Naive thymus-derived CD8-positive, alpha-beta T cell (primary cell): ENCODE data around the gene SIAH1. TPM values are rescaled to one million over a fixed set of nuclear protein-coding genes. Genes with fewer than 3 reads are reported as not detected.
A peak's percentile ranks its signal among the peaks of the same experiment; 100 is the strongest.
"Not testable (repeated sequence)": the region's sequence is repeated elsewhere in the genome, so short reads cannot be mapped to it uniquely, and the experiment has no call there.

Experiments
- ATAC-seq, 2 donors: fragments of 150-1000 bp; cut with Tn5 transposase in 1 of 2; sonication (Bioruptor Pico), chemical (Tn5 transposase) in 1 of 2; 1 replicate in 1 of 2; 2 replicates in 1 of 2; pipeline ENCODE4 v1.10.0; 2021; ENCODE audit warnings: mild to moderate bottlenecking in 2 of 2, moderate library complexity in 2 of 2
- POLR2A ChIA-PET: fragments of 350-600 bp; sonication (Branson Sonifier 250); formaldehyde crosslinking; loops from one replicate; lab custom pipeline; 2021; ENCODE audit warnings: antibody characterized with exemption; lab: Charles Lee
- DNase-seq, 10 donors: peaks; one replicate each; pipeline versions ENCODE4 v3.0.0 to v3.0.0-alpha.2; 2020 to 2022
- H3K27ac Mint-ChIP-seq, 10 donors: one replicate each; pipeline ENCODE4 v1.8.0; 2020 to 2022; ENCODE audit warnings: mild to moderate bottlenecking in 10 of 10, mixed read lengths in 10 of 10, moderate library complexity in 4 of 10, inconsistent platforms in 1 of 10
- H3K27me3 Mint-ChIP-seq, 5 donors: one replicate each; pipeline ENCODE4 v1.8.0; 2021 to 2022; ENCODE audit warnings: mixed read lengths in 5 of 5
- H3K36me3 Mint-ChIP-seq, 3 donors: one replicate each; pipeline ENCODE4 v1.8.0; 2020 to 2022; ENCODE audit warnings: mixed read lengths in 3 of 3, mild to moderate bottlenecking in 2 of 3, inconsistent platforms in 1 of 3
- H3K4me1 Mint-ChIP-seq, 4 donors: one replicate each; pipeline ENCODE4 v1.8.0; 2021 to 2022; ENCODE audit warnings: mixed read lengths in 4 of 4
- H3K4me3 Mint-ChIP-seq, 10 donors: one replicate each; pipeline ENCODE4 v1.8.0; 2020 to 2022; ENCODE audit warnings: mild to moderate bottlenecking in 10 of 10, mixed read lengths in 10 of 10, moderate library complexity in 6 of 10, inconsistent platforms in 1 of 10
- H3K9me3 Mint-ChIP-seq, 9 donors: one replicate each; pipeline ENCODE4 v1.8.0; 2020 to 2022; ENCODE audit warnings: mixed read lengths in 9 of 9, mild to moderate bottlenecking in 3 of 9, inconsistent platforms in 1 of 9, moderate library complexity in 1 of 9
- polyA plus RNA-seq, 3 donors: library from polyadenylated mRNA; unstranded; fragments of 300-500 nt; fragmentation: Illumina TruSeq; gene quantifications; one replicate each; pipeline ENCODE4 v1.2.3, GENCODE V29; 2021
- total RNA-seq, 8 experiments: library from RNA in 2 of 8; stranded (reverse) in 2 of 8; gene quantifications; one replicate each; pipeline ENCODE4 v1.2.3 and lab custom pipeline; 2021 to 2026

SIAH1 gene
- total and polyA plus RNA-seq, 5 experiments from 2014 or later = 10.8 to 25.9 (median 16.7) TPM

DNA sequence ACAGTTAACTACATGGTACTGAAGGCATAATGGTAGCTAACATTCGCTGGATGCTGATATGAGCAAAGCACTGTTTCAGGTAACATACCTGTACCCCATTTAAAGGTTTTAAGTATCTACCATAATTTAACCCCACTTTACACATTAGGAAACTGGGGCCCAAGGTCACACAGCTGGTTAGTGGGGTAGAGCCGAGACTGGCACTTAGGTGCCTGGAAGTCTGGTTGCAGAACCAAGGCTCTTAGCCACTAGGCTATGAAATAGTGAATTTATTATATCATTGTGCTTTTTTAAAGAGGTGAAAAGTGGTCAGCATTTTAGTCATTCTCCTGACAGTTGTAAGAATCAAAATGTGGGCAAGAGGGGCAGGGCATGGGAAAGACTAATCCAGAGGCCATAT, 25.2 kb downstream of the SIAH1 start:
- Mint-ChIP-seq H3K4me1 (peaks cover 7 to 20% (median 11%) of the 10 kb centered on the region in 4 donors), H3K27ac (peak overlapping the region in 2 of 10 donors; percentile 9 to 32), H3K36me3 (peaks cover 0 to 36% (median 0%) of the 10 kb centered on the region in 3 donors), H3K4me3 (no peak overlapping the region), H3K27me3 (no peaks in the 10 kb centered on the region), H3K9me3 (no peaks in the 10 kb centered on the region)
- ATAC-seq (no peak), DNase-seq (no peak)
- POLR2A ChIA-PET = interaction anchor here (0.7 kb wide), 1 partner anchor 71 kb away, joined by 3 read pairs; no protein-coding TSS in a partner anchor

DNA sequence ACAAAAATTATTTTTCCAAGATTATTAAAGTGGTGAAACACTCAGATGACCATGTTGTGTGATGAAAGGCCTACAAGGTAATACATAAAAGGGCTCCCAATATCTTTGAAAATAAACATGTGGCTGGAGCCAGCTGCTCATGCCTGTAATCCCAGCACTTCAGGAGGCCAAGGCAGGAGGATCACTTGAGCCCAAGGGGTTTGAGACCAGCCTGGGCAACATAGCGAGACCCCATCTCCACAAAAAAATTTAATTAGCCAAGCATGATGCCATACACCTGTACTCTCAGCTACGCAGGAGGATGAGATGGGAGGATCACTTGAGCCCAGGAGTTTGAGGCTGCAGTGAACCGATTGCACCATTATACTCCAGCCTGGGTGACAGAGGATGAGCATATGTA, 26.8 kb downstream of the SIAH1 start:
- peaks cover 0 to 46% (median 0%) of the 10 kb centered on the region in 3 donors for H3K36me3 Mint-ChIP-seq
- H3K9me3 Mint-ChIP-seq = no peaks in the 10 kb centered on the region
- peaks cover 9 to 23% (median 11%) of the 10 kb centered on the region in 4 donors for H3K4me1 Mint-ChIP-seq
- H3K27me3 Mint-ChIP-seq = no peaks in the 10 kb centered on the region
- no peak for ATAC-seq
- H3K4me3 Mint-ChIP-seq = no peak overlapping the region
- peak overlapping the region in 4 of 10 donors; percentile 42 to 65 (median 55) for H3K27ac Mint-ChIP-seq
- POLR2A ChIA-PET = no interaction called here
- DNase-seq = no peak

DNA sequence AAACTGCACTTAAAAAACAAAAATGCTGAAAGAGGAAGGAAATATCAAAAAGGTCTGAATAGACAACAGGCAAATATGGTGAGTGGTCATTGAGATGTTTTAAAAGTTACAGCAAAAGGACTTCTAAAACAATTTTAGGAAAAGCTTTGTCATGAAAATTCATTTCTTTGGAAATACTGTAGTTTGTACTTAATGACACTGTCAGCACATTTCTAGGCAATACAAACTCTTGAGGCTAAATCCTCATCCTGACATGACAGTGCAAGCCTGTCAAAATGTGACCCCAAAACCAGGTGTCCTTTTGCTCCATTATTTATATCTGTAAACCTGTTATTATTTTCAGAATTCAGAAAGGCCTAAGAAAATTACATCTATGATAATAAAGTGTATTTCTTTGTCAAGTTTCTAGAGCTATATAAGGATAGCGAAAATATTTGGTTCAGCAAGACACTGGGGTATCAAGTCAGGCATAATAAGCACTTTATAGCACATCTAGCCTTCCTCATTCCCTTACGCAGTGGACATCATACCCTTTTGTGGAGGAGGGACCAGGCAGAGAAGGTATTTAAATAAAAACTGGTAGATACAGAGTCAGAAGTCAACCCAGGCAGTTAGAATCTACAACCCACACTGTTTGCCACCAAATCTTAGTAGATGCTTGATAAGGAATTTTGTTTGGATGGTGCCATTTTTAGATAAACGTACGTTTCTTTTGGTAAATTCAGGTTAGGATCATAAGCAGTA, 28.4 kb downstream of the SIAH1 start:
- Mint-ChIP-seq H3K4me1 (peaks cover 6 to 18% (median 10%) of the 10 kb centered on the region in 4 donors), H3K36me3 (peaks cover 0 to 44% (median 2%) of the 10 kb centered on the region in 3 donors), H3K4me3 (no peak overlapping the region), H3K27ac (peak overlapping the region in 7 of 10 donors; percentile 1 to 61 (median 37)), H3K9me3 (no peaks in the 10 kb centered on the region), H3K27me3 (no peaks in the 10 kb centered on the region)
- ATAC-seq = no peak
- POLR2A ChIA-PET = interaction anchor here (1.2 to 1.4 kb wide), 3 partner anchors 9 to 274 kb away, joined by 4 to 7 read pairs (median 4); no protein-coding TSS in a partner anchor
- DNase-seq = no peak

DNA sequence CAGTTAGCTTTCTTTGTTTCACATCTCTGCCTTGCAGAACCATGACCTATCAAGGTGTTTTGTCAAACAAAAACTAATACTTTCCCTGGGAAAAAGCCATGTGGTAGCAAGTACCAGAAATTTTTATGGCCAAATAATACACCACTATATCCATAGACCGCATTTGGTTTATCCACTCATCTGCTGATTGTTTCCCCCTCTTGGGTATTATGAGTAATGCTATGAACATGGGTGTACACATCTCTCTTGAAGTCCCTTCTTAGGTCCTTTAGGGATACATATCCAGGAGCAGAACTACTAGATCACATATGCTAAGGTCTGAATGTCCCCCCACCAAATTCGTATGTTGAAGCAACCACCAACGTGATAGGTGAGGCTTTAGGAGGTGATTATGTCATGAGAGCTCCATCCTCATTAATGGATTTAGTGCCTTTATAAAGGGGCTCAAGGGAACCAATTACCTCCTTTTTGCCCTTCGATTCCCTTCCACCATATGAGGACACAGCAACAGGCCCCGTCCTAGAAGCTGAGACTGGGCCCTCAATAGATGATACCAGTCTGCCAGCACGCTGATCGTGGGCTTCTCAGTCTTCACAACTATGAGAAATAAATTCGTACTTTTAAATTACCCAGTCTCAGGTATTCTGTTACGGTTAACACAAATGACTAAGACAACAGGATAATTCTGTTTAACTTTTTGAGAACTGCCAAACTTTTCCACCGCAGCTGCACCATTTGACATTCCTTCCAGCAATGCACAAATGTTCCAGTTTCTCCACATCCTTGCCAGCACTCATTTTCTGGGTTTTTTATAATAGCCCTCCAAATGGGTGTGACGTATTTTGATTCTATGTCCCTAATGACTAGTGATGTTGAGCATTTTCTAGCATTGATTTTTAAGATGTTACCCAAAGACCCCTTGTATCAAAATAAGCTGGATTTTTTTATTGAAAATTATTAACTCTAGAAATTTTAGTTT, 30.0 kb downstream of the SIAH1 start:
- ATAC-seq = no peak

DNA sequence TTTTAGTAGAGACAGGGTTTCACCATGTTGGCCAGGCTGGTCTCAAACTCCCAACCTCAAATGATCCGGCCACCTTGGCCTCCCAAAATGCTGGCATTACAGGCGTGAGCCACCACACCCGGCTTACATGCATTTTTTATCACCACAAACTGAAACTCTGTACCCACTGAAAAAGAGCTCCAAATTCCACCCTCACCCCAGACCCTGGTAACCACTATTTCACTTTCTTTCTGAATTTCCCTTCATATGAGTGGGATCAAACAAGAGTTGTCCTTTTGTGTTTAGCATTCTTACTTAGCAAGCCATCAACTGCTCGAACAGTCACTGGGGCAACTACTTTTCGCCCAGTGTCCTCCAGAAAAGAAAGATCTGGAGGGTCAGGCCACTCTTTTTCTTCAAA, 30.8 kb downstream of the SIAH1 start:
- H3K4me1 Mint-ChIP-seq = peaks cover 6 to 15% (median 9%) of the 10 kb centered on the region in 4 donors
- peak overlapping the region in 2 of 10 donors; percentile 52 to 59 for H3K27ac Mint-ChIP-seq
- not testable (repeated sequence) for H3K4me3 Mint-ChIP-seq, DNase-seq, ATAC-seq, H3K9me3 Mint-ChIP-seq, H3K27me3 Mint-ChIP-seq
- H3K36me3 Mint-ChIP-seq = peaks cover 0 to 58% (median 6%) of the 10 kb centered on the region in 3 donors
- POLR2A ChIA-PET = interaction anchor here (0.6 to 1.9 kb wide), 5 partner anchors 12 to 892 kb away, joined by 3 to 11 read pairs (median 4); no protein-coding TSS in a partner anchor

More for the DNA sequence above, 30.0 kb downstream of the SIAH1 start:
- Mint-ChIP-seq H3K27ac (peak overlapping the region in 4 of 10 donors; percentile 2 to 63 (median 46)), H3K9me3 (no peaks in the 10 kb centered on the region), H3K27me3 (no peaks in the 10 kb centered on the region), H3K36me3 (peaks cover 0 to 52% (median 4%) of the 10 kb centered on the region in 3 donors), H3K4me1 (peaks cover 6 to 15% (median 9%) of the 10 kb centered on the region in 4 donors), H3K4me3 (no peak overlapping the region)
- no peak for DNase-seq
- POLR2A ChIA-PET = interaction anchor here (1.1 to 1.9 kb wide), 8 partner anchors 11 to 275 kb away, joined by 3 to 11 read pairs (median 4); no protein-coding TSS in a partner anchor

DNA sequence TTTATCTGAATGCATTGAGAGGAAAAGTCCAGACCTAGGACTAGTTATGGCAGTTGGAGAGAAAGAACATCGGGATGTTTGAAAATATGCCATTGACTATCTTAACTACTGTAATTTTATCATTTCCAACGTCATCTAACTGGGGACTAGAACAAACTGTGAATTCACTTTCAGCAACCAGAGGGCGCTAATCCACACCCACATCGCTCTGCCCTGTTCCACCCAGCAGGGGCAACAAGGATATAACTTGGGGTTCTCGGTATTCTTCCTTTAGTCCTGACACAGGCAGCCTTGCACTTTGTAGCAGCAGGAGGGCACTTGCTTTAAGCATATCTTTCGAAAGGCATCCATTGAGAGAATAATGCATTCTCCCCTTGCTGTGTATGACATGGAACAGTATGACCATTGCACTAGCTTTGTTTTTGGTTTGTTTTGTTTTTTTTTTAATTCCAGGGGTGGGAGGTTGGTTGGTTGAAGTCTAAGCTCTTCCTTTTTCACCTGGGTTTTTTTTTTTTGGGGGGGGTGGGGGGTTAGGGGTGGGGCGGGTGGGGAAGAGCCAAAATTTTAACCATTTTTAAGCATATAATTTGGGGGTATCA, 31.5 kb downstream of the SIAH1 start:
- POLR2A ChIA-PET = interaction anchor here (0.6 to 1.9 kb wide), 9 partner anchors 12 to 891 kb away, joined by 3 to 11 read pairs (median 4); no protein-coding TSS in a partner anchor
- Mint-ChIP-seq H3K4me3 (peak overlapping the region in 1 of 10 donors; percentile 20), H3K4me1 (peaks cover 6 to 15% (median 9%) of the 10 kb centered on the region in 4 donors), H3K27ac (peak overlapping the region; percentile 43 to 87 (median 71)), H3K9me3 (no peaks in the 10 kb centered on the region), H3K27me3 (no peaks in the 10 kb centered on the region), H3K36me3 (peaks cover 0 to 64% (median 6%) of the 10 kb centered on the region in 3 donors)
- ATAC-seq (peak; percentile 97 to 98), DNase-seq (peak; percentile 42 to 85 (median 69))

DNA sequence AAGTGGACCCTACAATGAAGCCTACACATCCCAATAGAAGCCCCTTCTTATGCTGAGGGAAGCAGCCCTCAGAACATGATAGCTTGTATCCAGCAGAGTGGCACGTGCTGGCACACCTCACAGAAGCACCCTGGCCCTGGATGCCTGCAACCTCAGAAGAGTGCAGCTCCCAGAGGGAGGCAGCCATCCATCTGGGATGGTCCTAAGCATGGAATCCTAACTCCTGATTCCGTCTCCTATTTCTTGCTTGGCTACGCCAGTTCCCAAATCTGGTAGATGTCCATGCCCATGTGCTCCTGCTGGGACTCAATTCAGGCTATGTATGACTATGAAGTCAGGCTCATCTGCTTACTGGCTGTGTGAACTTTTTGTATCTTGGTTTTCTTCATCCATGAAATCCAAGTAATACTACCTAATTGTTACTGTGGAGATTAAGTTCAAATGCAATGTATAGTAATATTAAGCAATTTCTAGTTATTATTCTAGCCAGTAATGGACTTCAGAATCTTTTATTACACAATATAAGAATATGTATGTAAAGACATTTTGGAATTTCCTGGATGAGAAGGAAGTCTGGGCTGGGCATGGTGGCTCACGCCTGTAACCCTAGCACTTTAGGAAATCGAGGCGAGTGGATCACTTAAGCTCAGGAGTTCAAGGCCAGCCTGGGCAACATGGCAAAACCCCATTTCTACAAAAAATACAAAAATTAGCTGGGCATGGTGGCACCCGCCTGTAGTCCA, 32.4 kb downstream of the SIAH1 start:
- Mint-ChIP-seq H3K4me1 (peaks cover 6 to 12% (median 9%) of the 10 kb centered on the region in 4 donors), H3K27ac (peak overlapping the region in 4 of 10 donors; percentile 43 to 83 (median 66)), H3K9me3 (no peaks in the 10 kb centered on the region), H3K36me3 (peaks cover 0 to 64% (median 6%) of the 10 kb centered on the region in 3 donors), H3K27me3 (no peaks in the 10 kb centered on the region), H3K4me3 (peak overlapping the region in 1 of 10 donors; percentile 20)
- ATAC-seq = no peak
- no peak for DNase-seq
- POLR2A ChIA-PET = interaction anchor here (0.6 to 1.2 kb wide), 5 partner anchors 33 to 270 kb away, joined by 3 to 5 read pairs (median 3); no protein-coding TSS in a partner anchor

DNA sequence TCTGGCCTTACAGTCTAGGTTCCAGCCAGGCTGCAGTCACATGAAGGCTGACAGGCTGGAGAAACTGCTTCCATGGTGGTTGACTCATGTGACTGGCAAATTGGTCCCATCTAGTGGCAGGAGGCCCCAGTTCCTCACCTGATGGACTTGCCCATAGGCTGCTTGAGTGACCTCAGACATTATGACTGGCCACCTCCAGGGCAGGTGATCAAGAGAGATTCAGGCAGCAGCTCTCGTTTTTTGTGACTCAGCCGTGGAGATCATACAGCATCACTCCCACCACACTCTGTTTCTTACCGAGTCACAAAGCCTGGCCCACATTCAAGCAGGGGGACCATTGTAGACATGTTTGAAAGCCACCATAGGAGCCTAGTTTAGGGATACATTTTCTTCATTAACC, 34.5 kb downstream of the SIAH1 start:
- POLR2A ChIA-PET = no interaction called here
- Mint-ChIP-seq H3K4me3 (no peak overlapping the region), H3K9me3 (no peaks in the 10 kb centered on the region), H3K4me1 (peaks cover 6 to 29% (median 14%) of the 10 kb centered on the region in 4 donors), H3K36me3 (peaks cover 0 to 63% (median 7%) of the 10 kb centered on the region in 3 donors), H3K27me3 (no peaks in the 10 kb centered on the region), H3K27ac (peak overlapping the region in 5 of 10 donors; percentile 15 to 80 (median 52))
- ATAC-seq = no peak
- no peak for DNase-seq

DNA sequence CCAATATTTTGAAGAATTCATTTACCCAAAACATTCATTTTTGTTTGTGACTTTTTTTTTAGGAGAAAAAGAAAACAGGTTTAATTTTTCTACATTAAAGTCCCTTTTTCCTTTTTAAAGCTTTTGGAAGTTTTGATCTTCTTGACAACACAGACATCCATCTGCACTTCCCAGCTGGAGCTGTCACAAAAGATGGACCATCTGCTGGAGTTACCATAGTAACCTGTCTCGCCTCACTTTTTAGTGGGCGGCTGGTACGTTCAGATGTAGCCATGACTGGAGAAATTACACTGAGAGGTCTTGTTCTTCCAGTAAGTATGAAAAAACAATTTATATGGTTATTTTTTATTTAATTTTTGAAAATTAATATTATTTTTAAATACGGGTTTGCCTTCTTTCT, 37.2 kb downstream of the SIAH1 start:
- H3K27ac Mint-ChIP-seq = peak overlapping the region in 1 of 10 donors; percentile 56
- POLR2A ChIA-PET = no interaction called here
- no peaks in the 10 kb centered on the region for H3K27me3 Mint-ChIP-seq
- H3K9me3 Mint-ChIP-seq = no peaks in the 10 kb centered on the region
- no peak overlapping the region for H3K4me3 Mint-ChIP-seq
- DNase-seq (no peak), ATAC-seq (no peak)
- H3K36me3 Mint-ChIP-seq = peaks cover 0 to 63% (median 18%) of the 10 kb centered on the region in 3 donors
- H3K4me1 Mint-ChIP-seq = peaks cover 0 to 20% (median 7%) of the 10 kb centered on the region in 4 donors

DNA sequence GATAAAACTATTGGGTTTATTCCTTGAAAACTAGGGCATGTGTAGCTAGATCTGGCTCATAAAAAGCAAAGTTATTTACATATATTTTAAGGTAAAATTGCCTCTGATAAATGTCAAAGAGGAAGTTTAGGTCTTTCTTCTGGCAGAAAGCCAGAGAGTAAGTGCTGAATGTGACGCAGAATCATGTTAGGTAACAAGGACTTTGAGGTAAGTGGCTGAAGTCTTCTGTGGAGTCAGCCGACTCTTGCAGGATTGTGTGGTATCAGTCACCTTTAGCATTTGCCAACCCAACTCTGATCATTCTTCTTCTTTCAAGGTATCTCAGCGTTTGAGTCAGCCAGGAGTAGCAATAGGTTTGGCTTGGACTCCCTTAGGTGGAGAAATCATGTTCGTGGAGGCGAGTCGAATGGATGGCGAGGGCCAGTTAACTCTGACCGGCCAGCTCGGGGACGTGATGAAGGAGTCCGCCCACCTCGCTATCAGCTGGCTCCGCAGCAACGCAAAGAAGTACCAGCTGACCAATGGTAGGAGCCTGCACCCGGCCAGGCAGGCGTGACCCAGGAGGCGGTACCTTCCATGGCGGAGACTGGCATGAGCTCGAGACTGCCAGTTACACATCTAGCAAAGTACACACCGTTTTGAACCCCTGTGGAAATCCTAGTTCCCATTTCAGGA, 37.9 kb downstream of the SIAH1 start:
- H3K9me3 Mint-ChIP-seq = no peaks in the 10 kb centered on the region
- H3K27me3 Mint-ChIP-seq = no peaks in the 10 kb centered on the region
- H3K4me3 Mint-ChIP-seq = no peak overlapping the region
- DNase-seq (peak in 6 of 10 donors; percentile 5 to 58 (median 30)), ATAC-seq (peak; percentile 66 to 89)
- H3K27ac Mint-ChIP-seq = peak overlapping the region; percentile 44 to 91 (median 76)
- POLR2A ChIA-PET = interaction anchor here (0.7 kb wide), 1 partner anchor 29 kb away, joined by 3 read pairs; no protein-coding TSS in a partner anchor
- peaks cover 0 to 70% (median 18%) of the 10 kb centered on the region in 3 donors for H3K36me3 Mint-ChIP-seq
- H3K4me1 Mint-ChIP-seq = peaks cover 0 to 21% (median 6%) of the 10 kb centered on the region in 4 donors
